ENCODE measurements around the gene TRMT2A. TPM values are rescaled to one million over a fixed set of nuclear protein-coding genes. Genes with fewer than 3 reads are reported as not detected.

TRMT2A gene
- total RNA-seq, 1 experiment from 2014 or later, result 47.1 TPM

- Mint-ChIP-seq H3K36me3 (ENCODE audit: insufficient read depth, unreplicated experiment) (peaks cover 87% of the 10 kb centered on the region), H3K27ac (ENCODE audit: low read depth, unreplicated experiment) (no peak overlapping the region), H3K27me3 (ENCODE audit: insufficient read depth, unreplicated experiment) (no peaks in the 10 kb centered on the region), H3K9me3 (ENCODE audit: unreplicated experiment) (no peaks in the 10 kb centered on the region), H3K4me3 (ENCODE audit: unreplicated experiment) (no peak overlapping the region), H3K4me1 (ENCODE audit: insufficient read depth, unreplicated experiment) (peaks cover 31% of the 10 kb centered on the region)
- no peak for TF ChIP-seq CTCF (IDR thresholded peaks at IDR 0.05; ENCODE audit: unreplicated experiment)
- CTCF ChIA-PET, result interaction anchor here (1.1 to 1.3 kb wide), 2 partner anchors 14 to 20 kb away, joined by 3 to 4 read pairs; no protein-coding TSS in a partner anchor
- POLR2A ChIA-PET, result interaction anchor here (0.6 kb wide), 1 partner anchor 1029 kb away, joined by 3 read pairs; no protein-coding TSS in a partner anchor
- no TSS peak for BruUV-seq (replicated peaks)
- DNase-seq (ENCODE audit: unreplicated experiment), result no peak
- intact Hi-C loops (cut with micrococcal nuclease), result no loop called here
Observed at GRCh38 chr22:20087319-20088262, 29.4 kb downstream of the TRMT2A start.

- ChIA-PET POLR2A (interaction anchor here (0.5 kb wide), 1 partner anchor 131 kb away, joined by 3 read pairs; no protein-coding TSS in a partner anchor), CTCF (interaction anchor here (0.6 to 1.1 kb wide), 4 partner anchors 14 to 469 kb away, joined by 3 read pairs; no protein-coding TSS in a partner anchor)
- intact Hi-C loops (cut with micrococcal nuclease), result no loop called here
- DNase-seq (ENCODE audit: unreplicated experiment), result no peak
- Mint-ChIP-seq H3K36me3 (ENCODE audit: insufficient read depth, unreplicated experiment) (peaks cover 84% of the 10 kb centered on the region), H3K27me3 (ENCODE audit: insufficient read depth, unreplicated experiment) (no peaks in the 10 kb centered on the region), H3K4me1 (ENCODE audit: insufficient read depth, unreplicated experiment) (peaks cover 33% of the 10 kb centered on the region), H3K27ac (ENCODE audit: low read depth, unreplicated experiment) (peak overlapping the region; percentile 85), H3K9me3 (ENCODE audit: unreplicated experiment) (no peaks in the 10 kb centered on the region), H3K4me3 (ENCODE audit: unreplicated experiment) (no peak overlapping the region)
- TF ChIP-seq CTCF (IDR thresholded peaks at IDR 0.05; ENCODE audit: unreplicated experiment), result no peak
- no TSS peak for BruUV-seq (replicated peaks)
Observed at GRCh38 chr22:20086763-20087162, 30.3 kb downstream of the TRMT2A start.

- no peak for DNase-seq (ENCODE audit: unreplicated experiment)
- H3K36me3 Mint-ChIP-seq (ENCODE audit: insufficient read depth, unreplicated experiment), result peaks cover 78% of the 10 kb centered on the region
- H3K4me3 Mint-ChIP-seq (ENCODE audit: unreplicated experiment), result no peak overlapping the region
- H3K4me1 Mint-ChIP-seq (ENCODE audit: insufficient read depth, unreplicated experiment), result peaks cover 38% of the 10 kb centered on the region
- TF ChIP-seq CTCF (IDR thresholded peaks at IDR 0.05; ENCODE audit: unreplicated experiment), result no peak
- ChIA-PET CTCF (interaction anchor here (0.6 to 1.1 kb wide), 5 partner anchors 15 to 835 kb away, joined by 3 read pairs; no protein-coding TSS in a partner anchor), POLR2A (interaction anchor here (0.5 kb wide), 1 partner anchor 130 kb away, joined by 3 read pairs; no protein-coding TSS in a partner anchor)
- no peaks in the 10 kb centered on the region for H3K27me3 Mint-ChIP-seq (ENCODE audit: insufficient read depth, unreplicated experiment)
- BruUV-seq (replicated peaks), result no TSS peak
- peak overlapping the region; percentile 85 for H3K27ac Mint-ChIP-seq (ENCODE audit: low read depth, unreplicated experiment)
- intact Hi-C loops (cut with micrococcal nuclease), result no loop called here
- H3K9me3 Mint-ChIP-seq (ENCODE audit: unreplicated experiment), result no peaks in the 10 kb centered on the region
Observed at GRCh38 chr22:20086101-20086599, 30.9 kb downstream of the TRMT2A start.

- H3K4me1 Mint-ChIP-seq (ENCODE audit: insufficient read depth, unreplicated experiment), result peaks cover 38% of the 10 kb centered on the region
- no peak overlapping the region for H3K27ac Mint-ChIP-seq (ENCODE audit: low read depth, unreplicated experiment)
- no peaks in the 10 kb centered on the region for H3K27me3 Mint-ChIP-seq (ENCODE audit: insufficient read depth, unreplicated experiment)
- intact Hi-C loops (cut with micrococcal nuclease), result no loop called here
- no peak for DNase-seq (ENCODE audit: unreplicated experiment)
- H3K9me3 Mint-ChIP-seq (ENCODE audit: unreplicated experiment), result no peaks in the 10 kb centered on the region
- ChIA-PET CTCF (interaction anchor here (0.6 kb wide), 1 partner anchor 835 kb away, joined by 3 read pairs; no protein-coding TSS in a partner anchor), POLR2A (no interaction called here)
- no TSS peak for BruUV-seq (replicated peaks)
- H3K36me3 Mint-ChIP-seq (ENCODE audit: insufficient read depth, unreplicated experiment), result peaks cover 73% of the 10 kb centered on the region
- H3K4me3 Mint-ChIP-seq (ENCODE audit: unreplicated experiment), result no peak overlapping the region
- no peak for TF ChIP-seq CTCF (IDR thresholded peaks at IDR 0.05; ENCODE audit: unreplicated experiment)
Observed at GRCh38 chr22:20085651-20086050, 31.4 kb downstream of the TRMT2A start.
